ENCODE measurements around the gene P2RY12.

The P2RY12 gene

DNA sequence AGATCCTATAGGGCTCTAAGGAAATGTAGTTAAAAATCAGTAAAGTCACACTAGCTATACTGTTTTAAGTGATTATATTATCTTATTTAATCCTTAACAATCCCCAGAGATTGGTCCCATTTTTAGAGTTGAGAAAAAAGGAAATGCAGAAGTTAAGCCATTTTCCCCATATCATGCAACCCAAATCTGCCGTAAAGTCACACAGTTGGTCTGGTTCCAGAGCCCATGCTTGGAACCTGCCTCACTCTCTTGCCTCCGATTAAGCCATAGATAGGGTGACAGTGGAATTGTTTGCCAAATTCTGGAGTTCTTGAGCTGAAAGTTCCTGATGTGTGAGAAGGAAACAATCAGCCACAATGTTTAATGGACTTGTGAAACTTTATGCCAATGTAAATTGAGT is 52.9 kb downstream of the P2RY12 start:
- no peak for ATAC-seq

DNA sequence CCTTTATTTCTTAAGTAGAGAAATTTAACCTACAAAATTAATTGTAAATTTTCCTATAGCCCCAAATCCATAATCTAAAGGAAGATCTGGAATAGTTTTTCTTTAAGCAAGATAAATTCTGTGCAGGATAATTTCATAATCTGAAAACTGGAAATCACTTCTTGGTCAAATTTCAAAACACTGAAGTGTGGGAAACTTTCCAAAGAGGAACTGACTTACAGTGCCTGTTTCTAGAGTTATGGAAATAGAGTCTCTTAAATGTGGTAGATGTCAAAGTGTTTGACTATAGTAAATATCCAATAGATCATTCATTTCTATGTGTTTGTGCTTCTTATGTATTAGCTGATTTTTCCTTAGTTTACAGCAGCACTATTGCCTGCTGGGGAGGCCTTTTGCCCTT is 53.7 kb downstream of the P2RY12 start:
- no peak for ATAC-seq

DNA sequence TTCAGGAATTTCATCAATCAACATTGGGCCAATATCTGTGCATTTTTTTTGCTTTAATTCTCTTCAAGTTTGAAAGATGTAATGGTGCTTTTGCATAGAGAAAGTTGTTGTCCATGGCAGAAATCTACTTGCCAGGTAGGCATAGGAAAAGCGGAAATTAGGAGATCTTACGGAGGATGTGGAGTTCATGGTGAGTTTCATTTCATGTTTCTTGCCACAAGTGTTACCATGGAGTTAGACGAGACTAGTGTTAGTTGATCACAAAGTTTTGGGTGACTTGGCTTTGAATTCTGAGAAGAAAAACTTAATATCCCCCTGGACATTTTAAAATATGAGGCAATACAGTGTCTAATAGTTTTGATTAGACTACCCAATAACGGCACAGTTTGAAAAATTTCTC is 54.2 kb downstream of the P2RY12 start:
- ATAC-seq, result no peak

DNA sequence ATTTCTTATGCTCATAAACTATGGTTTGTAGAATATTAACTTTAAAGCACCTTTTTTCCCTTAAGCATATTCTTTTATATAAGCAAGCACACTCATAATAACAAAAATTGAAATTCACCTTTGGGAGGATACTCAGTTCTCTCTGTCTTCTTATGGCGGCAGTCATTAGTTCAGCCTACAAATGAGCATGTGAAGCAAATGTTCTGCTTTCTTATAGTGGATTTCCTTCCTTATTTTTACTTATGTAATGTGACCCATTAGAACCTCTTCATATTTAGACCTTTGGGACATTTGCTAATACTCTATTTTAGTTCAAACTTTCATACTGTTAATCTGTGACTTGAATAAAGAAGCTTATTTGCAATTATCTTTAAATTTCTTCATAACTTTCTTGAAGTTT is 55.2 kb downstream of the P2RY12 start, which contains the start of gene P2RY13:
TSS of gene P2RY13 (minus strand) at position 187 of the 400 bp plus-strand sequence. CDS start at position 166, 21 bp downstream.
- no peak for ATAC-seq

DNA sequence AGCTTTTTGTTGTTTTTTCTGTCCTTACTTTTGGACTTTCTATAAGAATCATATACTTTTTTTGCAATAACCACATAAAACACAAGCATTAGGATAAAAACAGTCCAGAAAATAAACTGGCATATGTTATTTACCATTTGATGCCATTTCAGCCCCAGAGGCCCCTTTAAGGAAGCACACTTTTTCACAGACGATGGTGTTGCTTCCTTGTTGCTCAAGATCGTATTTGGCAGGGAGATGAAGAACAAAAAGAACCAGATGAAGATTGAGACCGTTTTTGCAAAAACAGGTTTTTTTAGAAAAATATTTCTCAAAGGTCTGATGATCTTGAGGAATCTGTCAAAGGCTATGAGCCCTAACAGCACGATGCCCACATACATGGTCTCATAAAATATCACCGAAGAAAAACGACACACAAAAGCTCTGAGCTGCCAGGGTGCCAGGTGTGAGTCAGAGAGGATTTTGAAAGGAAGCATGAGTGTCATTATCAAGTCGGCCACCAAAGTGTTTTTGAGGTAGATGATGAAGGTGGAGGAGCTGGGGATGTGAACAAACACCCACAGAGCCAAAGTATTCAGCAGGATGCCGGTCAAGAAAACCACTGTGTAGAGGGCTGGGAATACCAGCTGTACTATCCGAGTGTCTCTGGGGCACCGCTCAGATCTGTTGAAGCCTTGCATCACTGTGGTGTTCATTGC is 56.1 kb downstream of the P2RY12 start:
- no peak for ATAC-seq

DNA sequence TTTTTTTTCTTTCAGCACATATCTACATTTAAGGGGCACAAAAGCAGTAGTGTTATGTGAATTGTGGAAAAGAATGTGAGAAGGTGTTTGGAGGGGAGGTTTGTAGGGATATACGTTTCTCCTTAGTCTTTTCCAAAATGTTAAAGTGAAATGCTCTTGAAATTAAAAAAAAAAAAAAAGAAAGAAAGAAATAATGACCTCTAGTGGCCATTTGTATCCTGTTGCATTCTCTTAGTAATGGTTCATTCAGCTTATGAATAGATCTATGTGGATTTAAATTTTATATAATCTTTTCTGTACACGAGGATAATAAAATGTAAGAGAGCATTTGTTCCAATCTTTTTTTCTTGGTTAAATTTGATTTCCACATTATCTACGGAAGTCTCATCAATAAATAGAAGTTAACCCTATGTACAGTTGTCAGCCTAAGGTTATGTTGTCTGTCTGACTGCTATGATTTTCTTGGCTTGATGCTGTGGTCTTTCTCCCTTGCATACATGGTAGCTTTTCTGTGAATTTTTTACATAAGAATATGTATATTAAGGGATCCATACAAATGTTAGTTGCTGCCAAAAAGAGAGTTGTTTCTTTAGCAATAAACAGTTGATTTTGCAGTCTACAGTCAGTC is 56.9 kb downstream of the P2RY12 start:
- ATAC-seq, result no peak

DNA sequence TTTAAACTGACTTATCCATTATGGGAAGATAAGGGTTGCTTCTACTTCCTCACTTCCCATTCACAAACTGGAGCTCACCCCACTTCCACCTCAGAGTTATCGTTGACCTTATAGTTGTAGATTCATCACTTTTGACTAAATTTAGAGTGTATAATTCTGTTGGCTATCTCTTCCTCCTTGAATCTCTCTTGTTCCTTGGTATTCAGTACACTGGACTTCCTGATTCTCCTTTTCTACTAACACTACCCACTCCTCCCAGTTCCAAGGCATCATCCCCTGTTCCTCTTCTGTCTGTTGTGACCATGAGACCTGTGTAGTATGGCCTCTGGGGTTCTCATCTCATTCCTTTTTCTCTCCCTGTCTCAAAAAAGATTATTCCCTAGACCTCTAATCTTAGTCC is 62.0 kb downstream of the P2RY12 start:
- no peak for ATAC-seq

DNA sequence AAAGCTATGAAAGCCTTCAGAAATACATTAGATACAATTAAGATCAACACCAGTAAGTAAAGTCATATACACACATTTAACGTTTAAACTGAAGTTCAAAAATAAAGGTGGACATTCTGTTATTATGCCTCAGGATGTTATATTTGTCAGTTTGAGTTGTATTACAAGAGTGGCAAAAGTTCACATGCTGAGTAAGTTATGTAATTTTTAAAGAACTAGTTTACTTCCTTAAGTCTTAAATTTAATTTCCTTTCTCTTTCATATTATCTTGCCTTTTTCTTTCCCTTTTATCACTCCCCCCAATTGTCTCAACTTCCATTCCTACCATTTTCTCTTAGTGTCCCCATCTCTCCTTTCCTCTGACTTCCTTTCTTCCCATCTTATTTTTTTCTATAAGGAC is 63.0 kb downstream of the P2RY12 start:
- no peak for ATAC-seq

DNA sequence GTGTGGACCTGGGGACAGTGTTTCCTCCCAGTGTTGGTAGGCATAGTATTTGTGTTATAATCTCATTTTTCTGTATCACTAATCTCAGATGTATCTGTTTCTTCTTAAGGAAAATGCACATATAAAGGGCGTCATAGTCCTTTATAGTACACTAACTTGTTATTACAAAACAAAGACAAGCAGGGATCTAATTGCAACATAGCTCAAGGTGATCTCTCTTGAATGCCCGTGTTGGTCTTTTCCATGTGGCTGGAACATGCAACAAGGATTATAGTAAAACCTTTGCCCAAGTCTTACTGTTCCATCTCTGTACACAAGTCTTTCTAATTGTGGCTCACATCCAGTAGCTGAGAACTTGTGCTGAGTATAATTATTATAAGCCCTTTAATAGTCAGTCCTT is 64.4 kb downstream of the P2RY12 start:
- no peak for ATAC-seq

DNA sequence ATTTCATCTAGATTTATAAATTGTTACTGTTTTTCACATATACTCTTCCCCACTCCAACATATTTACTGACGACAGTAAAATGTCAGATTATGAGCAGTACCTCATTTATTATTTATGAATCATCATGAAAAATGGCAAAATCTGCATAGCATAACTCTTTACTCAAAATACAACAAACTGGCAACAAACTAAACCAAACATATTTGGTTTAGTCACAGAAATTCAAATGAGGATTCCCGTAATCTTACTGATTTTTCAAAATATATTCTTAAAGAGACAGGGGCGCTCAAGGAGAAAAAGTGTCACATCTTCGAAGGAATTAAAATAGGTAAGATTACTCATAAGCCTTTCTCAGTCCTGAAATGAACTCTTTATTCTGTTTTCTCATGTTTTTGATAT is 64.9 kb downstream of the P2RY12 start:
- ATAC-seq, result peak in 1 of 2 donors; percentile 19

DNA sequence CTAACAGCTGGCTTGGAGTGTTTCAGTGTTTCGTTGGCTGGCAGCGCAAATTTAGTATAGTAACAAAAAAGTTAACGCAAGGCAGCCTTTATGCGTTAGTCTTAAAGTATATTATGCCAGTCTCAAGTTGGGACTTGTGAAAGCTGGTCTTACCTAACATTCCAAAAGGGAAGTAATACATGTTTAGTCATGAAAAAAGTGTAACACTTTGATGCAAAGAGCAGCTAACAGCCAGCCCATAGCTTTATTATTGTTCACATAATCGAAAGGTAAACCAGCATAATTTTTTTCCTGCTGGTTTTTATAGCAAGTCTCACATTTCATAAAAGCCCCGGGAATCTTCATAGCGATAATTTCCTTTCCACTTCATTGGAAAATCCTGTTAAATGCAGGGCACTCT is 65.6 kb downstream of the P2RY12 start:
- no peak for ATAC-seq

DNA sequence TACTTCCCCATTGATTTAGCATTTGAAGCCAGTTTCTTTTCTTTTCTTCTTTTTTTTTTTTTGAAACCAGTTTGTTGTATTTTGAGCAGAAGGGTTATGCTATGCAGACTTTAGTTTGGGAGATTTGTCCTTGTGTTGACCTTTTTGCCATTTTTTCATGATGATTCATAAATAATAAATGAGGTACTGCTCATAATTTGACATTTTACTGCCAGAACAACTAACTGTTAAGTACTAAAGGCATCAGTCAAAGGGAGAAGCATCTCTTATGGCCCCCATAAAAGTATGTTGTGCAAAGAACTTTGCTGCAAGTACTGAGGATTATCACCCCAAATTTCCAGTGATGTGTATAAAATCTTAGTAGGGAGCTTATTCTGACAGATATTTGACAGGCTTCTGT is 66.2 kb downstream of the P2RY12 start:
- ATAC-seq, result no peak

DNA sequence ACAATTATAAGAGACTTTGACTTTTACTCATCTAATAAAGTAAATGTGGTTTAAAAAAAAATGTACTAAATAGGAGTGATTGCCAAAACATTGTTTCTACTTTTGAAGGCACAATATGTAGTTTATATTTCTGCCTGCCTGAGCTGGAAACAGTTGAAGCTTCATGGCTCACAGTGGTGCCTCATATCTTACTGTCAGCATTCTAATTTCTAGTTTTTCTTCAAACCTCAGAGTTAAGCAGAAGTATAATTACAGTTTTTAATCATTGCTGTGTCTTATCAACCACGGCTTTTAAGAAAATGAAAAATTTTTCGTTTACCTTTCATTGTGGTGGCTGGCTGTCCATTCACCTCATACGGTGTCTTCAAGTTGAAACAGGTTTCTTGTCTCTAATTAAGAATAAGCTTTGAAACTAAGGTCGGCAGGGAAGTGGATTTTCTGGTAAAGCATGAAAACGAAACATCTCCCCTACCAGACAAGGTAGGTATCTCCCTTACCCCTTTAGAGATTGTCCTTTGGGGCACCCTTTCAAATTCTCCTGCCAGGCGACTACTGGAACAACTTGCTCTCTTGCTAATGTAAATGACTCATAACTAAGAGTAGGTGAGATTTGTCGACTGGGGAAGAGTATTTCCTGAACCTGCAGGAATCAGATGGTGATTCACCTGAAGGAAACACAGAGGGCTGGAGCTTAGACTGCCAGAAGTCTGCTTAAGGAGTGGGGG is 68.1 kb downstream of the P2RY12 start, which contains the start of gene GPR87:
TSS of gene GPR87 (minus strand) at position 554 of the 725 bp plus-strand sequence. CDS start 16,720 bp downstream, outside the sequence.
- peak; percentile 52 to 69 for ATAC-seq

DNA sequence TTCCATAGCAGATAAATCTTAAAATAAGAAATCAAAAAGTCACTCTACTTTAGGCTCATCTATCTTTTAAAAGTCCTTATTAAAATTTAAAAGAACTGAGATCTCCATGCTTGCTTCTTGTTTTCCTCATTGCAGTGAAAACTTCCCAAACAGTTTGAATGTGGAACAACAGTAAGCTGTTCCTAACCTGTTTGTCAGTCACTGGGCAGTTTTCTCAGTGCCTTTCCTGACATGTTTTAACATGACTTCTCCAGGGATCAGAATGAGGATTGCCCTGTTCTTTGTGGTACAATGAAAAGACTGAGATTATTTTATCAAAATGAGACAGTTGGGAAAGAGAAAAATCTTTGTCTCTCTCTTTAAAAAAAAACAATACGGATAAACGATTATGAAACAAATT is 68.7 kb downstream of the P2RY12 start:
- ATAC-seq, result no peak

DNA sequence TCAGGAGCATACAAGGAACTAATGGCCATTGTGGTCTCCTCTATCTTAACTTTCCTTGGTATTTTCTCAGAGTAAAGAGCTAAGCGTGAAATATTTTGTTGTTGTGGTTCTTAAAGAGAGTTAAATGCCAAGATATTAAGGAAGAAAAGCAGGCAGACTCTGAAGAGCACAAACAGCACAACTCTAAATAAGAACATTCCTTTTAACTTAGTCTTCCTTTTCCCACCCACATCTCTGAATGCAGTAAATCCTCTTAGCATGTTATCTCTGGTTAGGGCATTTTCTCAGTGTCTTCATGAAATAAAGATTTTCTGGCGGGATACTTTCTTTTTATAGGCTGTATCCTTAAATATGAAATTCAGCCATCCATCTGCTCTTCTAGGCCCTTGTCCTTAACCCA is 69.4 kb downstream of the P2RY12 start:
- no peak for ATAC-seq

DNA sequence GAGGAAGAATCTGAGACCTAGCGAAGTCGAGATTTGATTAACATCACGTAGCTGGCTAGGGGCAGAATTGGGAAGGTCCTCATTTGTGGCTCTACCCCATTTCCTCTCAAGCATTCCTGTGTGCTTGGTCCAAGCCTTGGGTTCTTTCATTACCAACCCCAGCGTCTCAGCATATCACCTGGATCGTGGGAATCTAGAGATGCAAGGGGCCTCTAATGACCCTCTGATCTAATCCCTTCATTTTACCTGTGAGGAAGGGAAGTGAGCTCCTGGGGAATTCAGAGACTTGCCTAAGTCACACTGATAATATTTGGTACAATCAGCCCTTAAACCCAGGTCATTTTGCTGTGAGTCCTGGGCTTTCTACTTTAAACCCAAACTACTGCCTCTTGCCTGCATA is 70.0 kb downstream of the P2RY12 start:
- no peak for ATAC-seq

DNA sequence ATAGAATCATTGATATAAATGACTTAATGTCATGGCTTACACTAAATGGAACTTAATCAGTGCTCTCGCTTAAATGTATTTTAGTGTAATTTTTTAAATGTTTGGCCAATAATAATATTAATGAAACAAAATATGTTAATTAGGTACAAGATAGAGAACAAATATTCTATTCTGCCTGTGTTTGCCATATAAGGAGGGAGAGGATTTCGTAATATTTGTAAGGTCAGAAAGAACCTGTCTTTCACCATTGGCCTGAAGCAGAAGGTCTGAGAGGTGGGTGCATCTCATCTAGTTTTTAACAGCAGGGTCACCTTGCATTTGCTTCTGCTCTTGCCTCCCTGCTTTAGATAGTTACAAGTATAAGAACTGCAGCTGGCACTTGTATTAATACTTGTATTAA is 70.4 kb downstream of the P2RY12 start:
- ATAC-seq, result no peak

DNA sequence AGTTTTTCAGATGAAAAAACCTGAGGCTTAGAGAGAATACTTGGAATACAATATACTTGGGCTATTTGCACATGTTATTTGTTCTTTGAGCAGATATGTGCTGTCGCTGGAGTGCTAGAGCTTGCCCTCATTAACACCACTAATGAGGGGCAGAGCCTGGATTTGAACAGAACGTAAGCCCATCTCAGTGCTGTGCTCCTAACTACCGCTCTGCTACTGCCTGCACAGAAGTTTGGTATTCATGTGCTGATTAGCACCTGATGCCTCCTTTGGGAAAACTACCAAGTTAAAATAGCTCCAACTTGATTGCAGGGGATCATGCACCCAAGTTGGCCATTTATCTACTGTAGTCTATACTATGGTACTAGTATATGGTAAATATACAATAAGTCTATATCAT is 71.6 kb downstream of the P2RY12 start:
- ATAC-seq, result no peak

DNA sequence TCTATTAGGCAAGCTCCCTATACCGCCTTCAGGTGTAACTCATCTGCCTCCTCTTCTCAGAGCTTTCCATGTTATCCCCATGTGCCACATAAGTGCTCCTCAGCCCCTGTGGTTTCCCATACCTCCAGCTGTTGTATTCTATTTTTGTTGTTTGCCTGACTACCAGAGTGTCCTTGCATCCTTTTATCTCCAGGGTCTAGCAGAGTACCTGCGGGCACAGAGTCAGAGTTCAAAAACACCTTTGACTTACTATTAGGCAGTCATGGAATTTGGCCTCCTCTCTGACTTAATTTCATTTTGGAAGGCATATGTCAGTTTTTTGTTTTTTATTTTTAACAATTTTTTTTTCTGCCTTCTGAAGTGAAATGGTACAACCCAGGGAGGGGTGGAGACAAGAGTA is 75.0 kb downstream of the P2RY12 start:
- no peak for ATAC-seq

DNA sequence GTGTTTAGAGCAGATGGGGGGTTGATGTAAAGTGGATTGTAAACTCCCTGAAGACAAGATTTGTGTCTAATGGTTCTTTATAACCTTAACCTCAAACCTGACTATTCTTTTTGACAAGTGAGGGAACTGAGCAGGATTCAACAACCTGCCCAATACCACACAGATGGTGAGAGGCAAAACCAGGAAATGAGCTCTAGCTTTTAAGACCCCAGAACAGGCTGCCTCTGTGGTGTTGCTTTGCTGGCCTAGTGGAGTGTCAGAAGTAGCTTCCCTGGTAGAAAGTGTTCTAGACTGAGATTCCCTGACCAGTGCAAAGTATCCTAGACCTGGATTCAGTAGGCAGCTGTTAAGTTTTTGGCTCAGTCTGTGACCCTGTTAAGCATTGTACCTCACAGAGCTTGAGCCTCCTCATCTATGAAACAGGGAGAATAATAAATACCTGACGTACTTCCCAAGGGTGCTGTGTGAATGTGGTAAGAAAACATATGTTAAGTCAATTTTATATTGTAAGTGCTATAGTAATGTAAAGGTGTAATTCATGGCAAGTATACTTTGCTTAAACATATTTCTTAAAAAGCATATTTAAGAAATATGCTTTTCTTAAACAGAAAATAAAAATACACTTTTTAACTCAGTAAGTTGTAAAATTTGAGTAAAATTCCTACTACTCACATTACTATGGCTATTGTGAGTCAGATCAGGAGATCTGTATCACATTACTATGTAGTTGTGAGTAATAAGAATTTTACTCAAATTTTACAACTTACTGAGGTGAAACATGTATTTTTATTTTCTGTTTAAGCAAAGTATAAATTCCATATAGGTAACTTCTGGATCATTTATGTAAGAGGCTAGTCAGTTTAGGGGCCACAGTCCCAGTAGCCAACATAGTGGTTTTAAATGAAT is 76.7 kb downstream of the P2RY12 start:
- peak; percentile 39 to 53 for ATAC-seq

DNA sequence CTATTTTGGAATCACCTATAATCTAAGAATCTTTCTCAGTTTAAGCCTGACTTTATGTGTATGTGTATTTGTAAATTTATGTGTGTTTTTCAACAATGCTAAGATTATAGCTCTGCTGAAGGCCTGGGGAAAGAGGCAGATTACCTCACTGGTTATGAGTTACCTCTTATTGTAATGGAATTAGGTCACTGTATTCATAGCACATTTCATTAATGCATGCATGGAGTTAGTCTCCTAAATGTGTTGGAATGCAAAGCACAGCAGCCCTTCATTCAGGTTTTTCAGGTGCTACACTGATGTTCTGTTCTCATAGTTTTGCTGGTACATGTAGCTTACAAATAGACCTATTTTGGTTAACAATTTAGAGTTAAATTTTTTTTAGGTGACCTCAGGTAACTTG is 77.4 kb downstream of the P2RY12 start:
- ATAC-seq, result no peak

DNA sequence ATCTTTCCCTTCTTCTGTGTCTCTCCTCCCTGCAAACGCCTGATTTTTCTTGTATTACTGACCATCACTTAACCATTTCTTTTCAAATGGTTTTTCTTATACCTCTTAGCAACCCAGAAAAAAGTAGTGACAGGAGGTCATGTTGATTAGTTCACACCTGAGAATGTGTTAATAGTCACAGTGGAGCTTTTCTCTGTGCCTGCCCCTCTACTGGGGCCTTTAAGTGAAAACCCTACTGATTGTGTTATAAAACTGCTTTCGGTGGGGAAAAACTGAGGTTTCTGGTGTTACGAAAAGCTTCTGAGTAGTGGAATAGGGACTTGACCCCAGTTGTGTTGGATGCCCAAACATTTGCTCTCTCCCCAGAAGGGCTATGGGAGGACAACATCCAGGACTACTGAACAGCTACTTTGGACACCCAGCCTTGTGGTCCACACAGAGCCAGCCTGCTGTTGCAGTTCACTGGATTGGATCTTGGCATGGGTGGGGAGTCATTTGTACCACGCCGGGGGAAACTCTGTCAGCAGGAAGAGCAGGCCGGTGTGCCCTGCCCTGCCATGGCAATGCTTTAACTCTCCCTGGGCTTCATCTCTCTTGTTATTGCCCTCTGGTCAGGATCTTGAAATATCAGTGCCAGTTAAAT is 78.3 kb downstream of the P2RY12 start:
- ATAC-seq, result no peak
